GM18520 (cell line): ENCODE results near the gene USP48.
"Not testable (repeated sequence)": the region's sequence is repeated elsewhere in the genome, so short reads cannot be mapped to it uniquely, and the experiment has no call there.

Experiments used
- ATAC-seq: cut with Tn5 transposase; IDR thresholded peaks from one replicate; pipeline ENCODE4 v1.9.1; 2021; ENCODE audit not compliant: unreplicated experiment

USP48 gene

DNA sequence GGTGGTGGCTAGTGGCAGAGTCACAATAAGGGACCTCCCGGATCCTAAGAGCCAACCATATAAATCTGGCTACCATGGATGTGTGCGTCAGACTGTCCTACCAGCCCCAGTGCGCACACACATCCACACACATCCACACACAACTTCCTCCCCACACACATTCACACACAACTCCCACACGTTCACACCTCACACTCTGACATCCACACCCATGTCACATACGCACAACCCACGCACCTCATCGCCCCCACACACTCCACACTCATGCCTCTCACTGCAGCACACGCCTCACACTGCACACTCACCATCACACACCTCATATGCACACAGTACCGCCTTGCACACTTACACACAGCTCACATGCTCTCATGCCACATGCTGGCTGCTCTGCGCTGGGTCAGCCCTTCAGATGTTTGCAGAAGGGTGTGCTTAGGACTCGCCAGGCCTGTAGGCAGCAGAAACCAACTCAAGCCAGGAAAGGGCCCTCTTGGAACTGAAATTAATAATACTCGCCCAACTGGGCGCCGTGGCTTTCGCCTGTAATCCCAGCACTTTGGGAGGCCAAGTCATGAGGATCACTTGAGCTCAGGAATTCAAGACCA is 32.1 kb upstream of the USP48 start:
- no peak for ATAC-seq

GRCh38 chr1:21814241-21814918 is 31.4 kb upstream of the USP48 start:
- no peak for ATAC-seq

DNA sequence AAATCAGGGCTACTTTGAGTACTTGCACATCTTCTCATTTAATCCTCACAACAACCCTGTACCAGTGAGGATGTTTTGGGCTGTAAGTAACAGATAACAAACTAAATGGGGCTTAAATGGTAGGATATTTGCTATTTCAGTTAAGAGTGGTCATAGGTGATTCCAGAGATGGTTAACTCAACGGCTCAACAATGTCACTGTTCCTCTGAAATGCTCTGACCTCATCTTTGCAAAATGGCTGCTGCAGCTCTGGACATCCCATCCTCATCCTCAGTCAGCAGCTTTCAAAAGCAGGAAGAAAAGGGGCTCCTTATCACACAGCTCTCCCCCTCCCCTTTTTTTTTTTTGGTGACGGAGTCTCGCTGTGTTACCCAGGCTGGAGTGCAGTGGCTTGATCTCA is 30.6 kb upstream of the USP48 start:
- no peak for ATAC-seq

DNA sequence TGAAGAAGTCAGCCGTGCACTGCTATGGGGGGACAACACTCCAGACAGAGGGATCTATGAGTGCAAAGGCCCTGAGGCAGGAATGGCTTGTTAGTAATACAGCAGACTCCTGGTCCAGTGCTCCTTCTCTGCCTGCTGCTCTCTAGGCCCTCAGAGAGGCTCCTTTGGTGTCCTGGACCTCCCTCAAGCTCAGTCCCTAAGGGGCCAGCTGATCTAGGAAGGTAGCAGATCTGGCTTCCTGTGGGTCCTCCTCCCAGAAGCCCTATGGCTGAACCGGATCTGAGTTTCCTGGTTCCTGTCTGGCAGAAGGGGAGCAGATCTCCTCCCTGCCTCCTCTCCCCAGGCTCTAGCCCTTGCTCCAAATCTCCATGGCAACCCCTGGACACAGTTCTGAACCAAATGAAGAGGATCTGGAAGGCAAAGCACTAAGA is 28.9 kb upstream of the USP48 start, which contains the start of gene LDLRAD2:
TSS of gene LDLRAD2 (plus strand) at position 391 of the 431 bp plus-strand sequence. CDS start 187 bp downstream, outside the sequence.
- ATAC-seq: no peak

DNA sequence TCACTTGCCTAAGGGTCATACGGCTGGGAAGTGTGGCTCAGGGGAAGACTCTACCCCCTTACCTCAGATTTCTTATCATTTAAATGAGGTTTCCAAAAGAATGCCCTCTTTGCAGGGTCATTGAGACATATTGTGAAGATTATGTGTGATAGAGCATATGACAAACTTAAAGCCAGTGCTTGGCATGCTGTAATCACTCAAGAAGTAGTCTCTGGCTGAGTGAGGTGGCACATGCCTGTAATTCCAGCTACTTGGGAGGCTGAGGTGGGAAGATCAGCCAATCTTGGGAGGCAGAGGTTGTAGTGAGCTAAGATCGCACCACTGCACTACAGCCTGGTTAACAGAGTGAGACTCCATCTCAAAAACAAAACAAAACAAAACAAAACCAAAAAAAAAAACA is 21.6 kb upstream of the USP48 start:
- no peak for ATAC-seq

DNA sequence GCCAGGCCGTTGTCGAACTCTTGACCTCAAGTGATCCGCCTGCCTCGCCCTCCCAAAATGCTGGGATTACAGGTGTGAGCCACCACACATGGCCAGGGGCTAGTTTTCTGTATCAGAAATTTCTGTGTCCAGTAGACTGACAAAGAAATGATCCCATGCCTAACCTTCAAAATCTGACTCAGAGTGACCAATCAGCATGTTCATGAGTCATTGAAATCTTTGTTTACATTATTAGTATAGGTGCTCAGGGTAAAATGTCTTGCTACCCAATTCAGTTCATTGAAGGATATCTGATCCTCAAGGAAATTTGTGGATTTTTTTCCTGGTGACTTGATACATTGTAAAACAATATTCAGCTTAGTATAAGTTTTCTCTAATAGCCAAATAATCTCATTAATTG is 18.2 kb upstream of the USP48 start:
- no peak for ATAC-seq

DNA sequence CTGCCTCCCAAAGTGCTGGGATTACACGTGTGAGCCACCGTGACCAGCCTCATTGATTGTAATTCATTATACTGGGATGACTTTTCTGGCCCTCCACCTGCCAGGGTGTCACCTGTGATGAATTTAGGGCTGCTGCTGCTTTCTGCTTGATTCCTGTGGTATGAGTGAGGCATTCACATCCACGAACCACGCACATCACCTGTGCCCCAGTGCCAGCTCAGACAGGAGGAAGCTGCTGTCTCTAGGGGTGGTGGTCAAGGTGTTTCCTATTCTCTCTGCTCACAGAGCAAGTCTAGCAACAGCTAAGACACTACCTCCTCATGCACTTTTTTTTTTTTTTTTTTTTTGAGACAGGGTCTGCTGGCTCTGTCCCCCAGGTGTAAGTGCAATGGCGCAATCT is 16.8 kb upstream of the USP48 start:
- ATAC-seq: no peak

DNA sequence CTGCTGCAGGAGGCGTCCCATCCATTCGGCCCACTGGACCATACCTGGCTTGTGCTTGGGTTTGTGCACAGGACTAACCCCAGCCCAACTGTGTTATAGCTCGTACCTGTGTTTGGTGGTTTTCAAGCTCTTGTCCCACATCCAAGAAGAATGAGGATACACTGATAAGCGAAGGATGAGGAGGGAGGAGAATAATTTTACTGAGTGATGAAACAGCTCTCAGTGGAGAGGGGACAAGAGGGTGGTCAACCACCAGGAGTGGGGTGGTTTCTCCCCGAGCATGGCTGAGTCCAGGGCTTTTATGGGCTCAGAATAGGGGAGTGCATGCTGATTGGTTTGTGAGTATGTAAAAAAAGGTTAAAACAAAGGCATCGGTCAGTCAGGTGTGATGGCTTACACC is 12.1 kb upstream of the USP48 start:
- no peak for ATAC-seq

DNA sequence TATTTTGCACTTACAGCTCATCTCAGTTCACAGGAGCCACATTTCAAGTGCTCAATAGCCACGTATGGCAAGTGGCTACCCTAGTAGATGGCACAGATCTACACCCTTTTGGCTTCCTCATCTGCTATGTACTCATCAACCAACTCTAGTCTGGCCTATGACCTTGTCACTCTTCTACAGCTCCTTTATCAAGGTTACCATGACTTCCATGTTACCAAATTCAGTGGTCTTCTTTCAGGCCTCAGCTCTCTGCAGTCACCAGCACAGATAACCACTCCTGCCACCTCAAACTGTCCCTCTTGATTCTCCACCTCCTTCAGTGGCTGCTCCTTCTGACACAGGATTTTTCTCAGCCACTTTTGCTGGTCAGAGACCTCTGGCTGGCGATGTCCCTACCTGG is 11.7 kb upstream of the USP48 start:
- ATAC-seq: no peak

DNA sequence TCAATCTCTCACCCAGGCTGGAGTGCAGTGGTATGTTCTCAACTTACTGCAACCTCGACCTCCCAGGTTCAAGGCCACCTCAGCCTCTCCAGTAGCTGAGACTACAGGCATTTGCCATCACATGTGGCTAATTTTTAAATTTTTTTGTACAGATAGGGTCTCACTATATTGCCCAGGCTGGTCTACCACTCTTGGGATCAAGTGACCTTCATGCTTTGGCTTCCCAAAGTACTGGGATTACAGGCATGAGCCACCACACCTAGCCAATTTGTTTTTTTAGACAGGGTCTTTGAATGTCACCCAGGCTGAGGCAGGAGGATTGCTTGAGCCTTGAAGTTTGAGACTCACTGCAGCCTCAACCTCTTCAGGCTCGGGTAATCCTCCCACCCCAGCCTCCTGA is 10.2 kb upstream of the USP48 start:
- no peak for ATAC-seq

- no peak for ATAC-seq
These were observed 3.7 kb upstream of the USP48 start for GRCh38 chr1:21786640-21787039.

DNA sequence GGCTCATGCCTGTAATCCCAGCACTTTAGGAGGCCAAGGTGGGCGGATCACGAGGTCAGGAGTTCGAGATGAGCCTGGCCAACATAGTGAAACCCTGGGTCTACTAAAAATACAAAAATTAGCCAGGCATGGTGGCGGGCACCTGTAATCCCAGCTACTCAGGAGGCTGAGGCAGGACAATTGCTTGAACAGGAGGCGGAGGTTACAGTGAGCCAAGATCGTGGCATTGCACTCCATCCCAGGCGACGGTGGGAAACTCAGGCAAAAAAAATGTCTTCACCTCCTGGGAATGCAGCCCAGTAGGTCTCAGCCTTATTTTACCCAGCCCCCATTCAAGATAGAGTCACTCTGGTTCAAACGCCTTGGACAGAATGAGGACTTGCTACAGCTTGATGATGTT is 2.8 kb upstream of the USP48 start:
- ATAC-seq: not testable (repeated sequence)

GRCh38 chr1:21783679-21784603 is 992 bp upstream of the USP48 start:
- peak; percentile 33 for ATAC-seq

DNA sequence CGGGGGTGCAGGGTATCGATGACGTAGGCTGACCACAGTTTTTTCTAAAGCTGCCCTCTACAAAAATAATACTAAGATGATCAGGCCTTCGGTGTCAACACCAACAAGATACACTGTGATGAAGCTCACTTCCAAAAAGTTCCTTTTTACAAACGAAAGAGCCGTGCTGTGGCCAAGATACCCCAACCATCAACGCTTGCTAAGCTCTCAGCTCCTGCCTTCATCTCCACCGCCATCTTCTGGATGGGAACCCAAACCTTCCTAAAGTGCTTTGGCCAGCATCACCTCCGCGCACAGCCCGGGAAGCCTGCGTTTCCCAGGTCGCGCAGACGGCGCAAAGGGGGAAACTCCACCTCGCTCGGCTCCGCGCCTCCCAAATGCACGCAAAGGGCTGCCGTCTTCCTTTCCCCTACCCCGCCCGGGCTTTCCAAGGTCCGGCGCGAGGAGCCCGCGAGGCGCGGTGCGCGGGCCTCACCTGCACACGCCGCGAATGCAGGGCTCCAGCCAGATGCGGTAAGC is 541 bp downstream of the USP48 start:
- ATAC-seq: peak; percentile 6

DNA sequence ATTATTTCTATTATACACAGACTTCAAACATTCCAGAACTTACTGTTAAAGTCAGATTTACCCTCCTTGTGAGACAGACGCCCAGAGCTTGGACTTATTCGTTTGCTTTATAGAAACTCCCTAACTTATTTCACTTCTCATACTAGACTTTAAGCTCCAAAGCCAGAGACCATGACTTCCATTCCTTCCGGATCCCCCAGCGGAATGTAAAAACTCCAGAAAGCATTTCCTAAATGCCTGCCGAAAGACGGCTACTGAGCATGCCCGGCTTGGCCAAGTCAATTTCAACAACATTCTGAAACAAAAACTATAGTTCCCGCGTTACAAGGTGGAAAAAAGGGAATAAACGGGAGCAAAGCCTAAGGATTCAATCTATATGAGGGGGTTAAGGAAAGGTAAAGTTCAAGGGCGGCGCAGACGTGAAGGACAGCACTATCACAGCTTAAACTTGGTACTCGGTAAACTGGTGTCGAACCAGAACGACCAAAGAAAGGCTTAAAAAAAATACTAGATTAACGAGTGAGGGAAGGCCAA is 1.1 kb downstream of the USP48 start:
- peak; percentile 14 for ATAC-seq

DNA sequence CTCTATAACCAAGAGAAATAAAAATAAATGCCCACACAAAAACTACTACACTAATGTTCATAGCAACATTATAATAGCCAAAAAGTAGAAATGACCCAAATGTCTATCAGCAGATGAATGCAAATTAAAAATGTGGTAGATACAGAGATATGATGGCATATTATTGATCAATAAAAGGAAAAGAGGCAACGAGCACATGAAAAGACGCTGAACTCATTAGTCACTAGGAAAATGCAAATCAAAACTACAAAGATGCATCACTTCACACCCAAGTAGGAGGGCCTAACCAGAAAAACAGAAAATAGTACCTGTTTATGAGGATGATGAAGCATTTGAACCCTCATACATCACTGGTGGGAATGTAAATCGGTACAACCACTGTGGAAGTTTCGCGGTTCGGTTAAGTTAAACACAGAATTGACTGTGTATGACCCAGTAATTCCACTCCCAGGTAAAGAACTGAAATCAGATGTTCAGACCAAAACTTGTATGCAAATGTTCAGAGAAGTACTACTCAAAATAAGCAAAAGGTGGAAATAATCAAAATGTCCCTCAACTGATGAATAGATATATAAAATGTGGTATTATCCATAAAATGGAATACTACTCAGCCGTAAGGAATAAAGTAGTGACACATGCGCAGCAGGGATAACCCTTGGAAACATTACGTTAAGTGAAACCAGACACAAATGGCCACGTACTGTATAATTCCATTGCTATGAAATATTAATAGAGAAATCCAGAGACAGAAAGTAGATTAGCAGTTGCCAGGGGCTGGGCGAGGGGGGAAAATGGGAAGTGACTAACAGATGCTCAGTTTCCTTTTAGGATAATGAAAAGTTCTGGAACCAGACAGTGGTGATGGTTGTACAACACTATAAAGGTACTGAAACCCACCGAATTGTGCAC is 3.1 kb downstream of the USP48 start:
- peak; percentile 31 for ATAC-seq

DNA sequence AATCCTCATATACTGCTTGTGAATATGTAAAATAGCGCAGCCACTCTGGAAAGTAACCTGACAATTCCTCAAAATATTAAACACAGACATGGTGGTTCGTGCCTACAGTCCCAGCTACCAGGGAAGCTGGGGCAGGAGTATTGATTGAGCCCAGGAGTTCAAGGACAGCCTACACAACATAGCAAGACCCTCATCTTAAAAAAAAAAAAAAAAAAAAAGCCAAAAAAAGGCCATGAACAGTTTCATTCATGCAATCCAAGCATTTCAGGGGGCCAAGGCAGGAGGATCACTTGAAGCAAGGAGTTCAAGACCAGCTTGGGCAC is 4.6 kb downstream of the USP48 start:
- no peak for ATAC-seq

- not testable (repeated sequence) for ATAC-seq
These were observed 6.0 kb downstream of the USP48 start for GRCh38 chr1:21776925-21777324.

DNA sequence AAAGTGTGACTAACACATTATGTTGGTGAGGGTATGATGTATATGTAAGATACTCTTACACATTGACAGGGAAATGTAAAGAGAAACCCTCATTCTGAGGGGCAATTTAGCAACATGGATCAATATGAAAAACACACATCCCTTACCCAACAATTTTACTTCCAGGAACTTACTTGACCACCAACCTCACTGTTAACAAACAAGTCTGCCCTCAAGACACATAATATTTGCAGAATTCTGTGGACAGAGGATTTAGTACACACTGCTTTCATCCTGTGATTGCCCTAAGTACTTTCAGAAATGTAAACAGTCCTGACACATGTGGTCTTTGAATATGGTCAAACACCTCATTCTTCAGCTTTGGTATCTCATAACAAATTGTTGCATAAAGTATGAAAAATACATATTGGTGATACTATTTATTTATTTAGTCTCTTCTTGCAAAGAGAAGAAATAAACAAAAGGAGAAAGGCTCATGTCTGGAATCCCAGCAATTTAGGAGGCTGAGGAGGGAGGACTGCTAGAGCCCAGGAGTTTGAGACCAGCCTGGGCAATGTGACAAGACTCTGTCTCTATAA is 6.9 kb downstream of the USP48 start:
- no peak for ATAC-seq

GRCh38 chr1:21775550-21775914 is 7.4 kb downstream of the USP48 start:
- no peak for ATAC-seq
